OCI-LY3 (cell line): ENCODE results near the gene NDUFV1.

Experiments used
- EZH2phosphoT487 ChIP-seq: fragments of 200-600 bp; shearing (Covaris generic); IDR thresholded peaks from 2 replicates; pipeline ENCODE4 v1.6.1; 2018; ENCODE audit warnings: antibody characterized with exemption, mixed run types, low read depth
- TF ChIP-seq, protein P1 (sequence below): fragments of 200-600, 300-600 bp; sonication (generic); IDR thresholded peaks from 2 replicates; pipeline ENCODE4 v1.5.1; 2014; ENCODE audit warnings: antibody characterized with exemption, low read length, low read depth

- TF ChIP-seq, protein P1, sequence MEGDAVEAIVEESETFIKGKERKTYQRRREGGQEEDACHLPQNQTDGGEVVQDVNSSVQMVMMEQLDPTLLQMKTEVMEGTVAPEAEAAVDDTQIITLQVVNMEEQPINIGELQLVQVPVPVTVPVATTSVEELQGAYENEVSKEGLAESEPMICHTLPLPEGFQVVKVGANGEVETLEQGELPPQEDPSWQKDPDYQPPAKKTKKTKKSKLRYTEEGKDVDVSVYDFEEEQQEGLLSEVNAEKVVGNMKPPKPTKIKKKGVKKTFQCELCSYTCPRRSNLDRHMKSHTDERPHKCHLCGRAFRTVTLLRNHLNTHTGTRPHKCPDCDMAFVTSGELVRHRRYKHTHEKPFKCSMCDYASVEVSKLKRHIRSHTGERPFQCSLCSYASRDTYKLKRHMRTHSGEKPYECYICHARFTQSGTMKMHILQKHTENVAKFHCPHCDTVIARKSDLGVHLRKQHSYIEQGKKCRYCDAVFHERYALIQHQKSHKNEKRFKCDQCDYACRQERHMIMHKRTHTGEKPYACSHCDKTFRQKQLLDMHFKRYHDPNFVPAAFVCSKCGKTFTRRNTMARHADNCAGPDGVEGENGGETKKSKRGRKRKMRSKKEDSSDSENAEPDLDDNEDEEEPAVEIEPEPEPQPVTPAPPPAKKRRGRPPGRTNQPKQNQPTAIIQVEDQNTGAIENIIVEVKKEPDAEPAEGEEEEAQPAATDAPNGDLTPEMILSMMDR: peak; percentile 82
- no peak for TF ChIP-seq EZH2phosphoT487
These were observed 23.6 kb downstream of the NDUFV1 start for GRCh38 chr11:67630228-67630942.
